Cardiac muscle cell (in vitro differentiated cells and primary cell): ENCODE measurements around the gene VWA8. TPM values are rescaled to one million over a fixed set of nuclear protein-coding genes. Genes with fewer than 3 reads are reported as not detected.

ENCODE experiments used
- DNase-seq, 2 donors: peaks; one replicate each; pipeline versions ENCODE4 v3.0.0 to v3.0.0-alpha.2; 2010 to 2017; ENCODE audit warnings: low read depth in 1 of 2, low spot score in 1 of 2
- H3K27ac ChIP-seq: fragments of 200-600 bp; sonication (generic); 2 replicates; pipeline ENCODE4 v1.5.1; 2016
- H3K27me3 ChIP-seq: fragments of 200-600 bp; sonication (generic); 2 replicates; pipeline ENCODE4 v1.6.0; 2016; ENCODE audit warnings: control low read depth
- H3K36me3 ChIP-seq: fragments of 200-600 bp; sonication (generic); 2 replicates; pipeline ENCODE4 v1.5.1; 2016; ENCODE audit warnings: control low read depth
- H3K4me1 ChIP-seq: fragments of 200-600 bp; sonication (generic); 2 replicates; pipeline ENCODE4 v1.8.1; 2017; ENCODE audit warnings: low read depth, mild to moderate bottlenecking, mixed run types
- H3K4me3 ChIP-seq: fragments of 200-600 bp; sonication (generic); 2 replicates; pipeline ENCODE4 v1.5.1; 2016; ENCODE audit warnings: mild to moderate bottlenecking
- H3K9me3 ChIP-seq: fragments of 200-600 bp; sonication (generic); 2 replicates; pipeline ENCODE4 v1.5.1; 2017; ENCODE audit warnings: low read depth, mild to moderate bottlenecking, control low read depth
- polyA plus RNA-seq: library from polyadenylated mRNA; unstranded; fragments of >200 nt; fragmentation: Nextera tagmentation; extraction: Ambion mirVana; gene quantifications from 2 replicates; pipeline ENCODE4 v1.2.1, GENCODE V29; 2016
- total RNA-seq: library from RNA; depleted of rRNA; stranded (reverse); fragments of >200 nt; gene quantifications from 2 replicates; pipeline ENCODE4 v1.2.3, GENCODE V29; 2016
- TF ChIP-seq, protein P1 (sequence below): IDR thresholded peaks from 2 replicates; pipeline ENCODE4 v1.5.1; 2012; ENCODE audit warnings: low read depth, mild to moderate bottlenecking, low read length

The VWA8 gene
- total and polyA plus RNA-seq, 2 experiments from 2014 or later: 9.4 to 22.9 TPM

DNA sequence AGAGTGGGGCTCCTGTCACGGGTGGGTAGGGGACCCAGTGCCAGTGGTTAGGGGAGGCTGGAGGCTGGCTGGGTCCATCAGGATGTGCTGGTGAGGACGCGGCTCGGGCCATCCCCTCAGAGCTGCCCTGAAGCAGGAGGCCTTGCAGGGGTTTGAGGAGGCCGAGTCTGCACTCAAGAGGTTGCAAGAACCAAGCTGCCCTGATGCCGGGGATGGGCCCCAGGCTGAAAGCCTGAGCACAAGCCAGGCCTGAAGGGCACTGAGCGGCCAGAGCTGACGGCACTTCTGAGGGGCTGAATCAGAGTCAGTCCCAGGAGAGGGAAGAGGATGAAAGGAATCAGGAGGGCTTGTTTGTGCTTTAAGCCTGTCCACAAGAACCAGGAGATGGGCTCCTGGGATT is 410.6 kb downstream of the VWA8 start:
- Histone ChIP-seq H3K27me3 (no peaks in the 10 kb centered on the region), H3K9me3 (no peaks in the 10 kb centered on the region), H3K27ac (no peak overlapping the region), H3K4me1 (no peaks in the 10 kb centered on the region), H3K36me3 (no peaks in the 10 kb centered on the region), H3K4me3 (no peak overlapping the region)
- no peak for DNase-seq
- TF ChIP-seq, protein P1, sequence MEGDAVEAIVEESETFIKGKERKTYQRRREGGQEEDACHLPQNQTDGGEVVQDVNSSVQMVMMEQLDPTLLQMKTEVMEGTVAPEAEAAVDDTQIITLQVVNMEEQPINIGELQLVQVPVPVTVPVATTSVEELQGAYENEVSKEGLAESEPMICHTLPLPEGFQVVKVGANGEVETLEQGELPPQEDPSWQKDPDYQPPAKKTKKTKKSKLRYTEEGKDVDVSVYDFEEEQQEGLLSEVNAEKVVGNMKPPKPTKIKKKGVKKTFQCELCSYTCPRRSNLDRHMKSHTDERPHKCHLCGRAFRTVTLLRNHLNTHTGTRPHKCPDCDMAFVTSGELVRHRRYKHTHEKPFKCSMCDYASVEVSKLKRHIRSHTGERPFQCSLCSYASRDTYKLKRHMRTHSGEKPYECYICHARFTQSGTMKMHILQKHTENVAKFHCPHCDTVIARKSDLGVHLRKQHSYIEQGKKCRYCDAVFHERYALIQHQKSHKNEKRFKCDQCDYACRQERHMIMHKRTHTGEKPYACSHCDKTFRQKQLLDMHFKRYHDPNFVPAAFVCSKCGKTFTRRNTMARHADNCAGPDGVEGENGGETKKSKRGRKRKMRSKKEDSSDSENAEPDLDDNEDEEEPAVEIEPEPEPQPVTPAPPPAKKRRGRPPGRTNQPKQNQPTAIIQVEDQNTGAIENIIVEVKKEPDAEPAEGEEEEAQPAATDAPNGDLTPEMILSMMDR: no peak

DNA sequence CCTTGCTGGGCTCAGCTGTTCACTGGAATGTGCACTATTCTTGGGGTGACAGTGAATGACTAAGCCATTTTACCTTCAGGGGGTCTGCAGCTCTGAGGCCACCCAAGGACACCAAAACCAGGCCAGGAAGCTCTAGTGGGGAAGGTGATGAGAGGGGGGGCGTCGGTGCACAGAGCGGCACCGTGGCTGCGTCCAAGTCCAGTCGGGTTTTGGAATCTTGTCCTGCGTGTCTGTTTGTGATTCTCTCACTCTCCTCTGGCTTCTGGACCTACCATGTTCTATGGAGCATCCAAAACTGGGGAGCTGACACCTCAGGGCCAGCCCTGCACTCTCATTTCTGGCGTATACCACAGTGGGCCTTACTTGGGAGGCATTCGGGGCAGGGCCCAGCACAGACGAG is 411.4 kb downstream of the VWA8 start:
- no peaks in the 10 kb centered on the region for H3K36me3 ChIP-seq
- H3K27ac ChIP-seq: no peak overlapping the region
- TF ChIP-seq, protein P1: no peak
- no peak for DNase-seq
- no peaks in the 10 kb centered on the region for H3K4me1 ChIP-seq
- no peak overlapping the region for H3K4me3 ChIP-seq
- H3K9me3 ChIP-seq: no peaks in the 10 kb centered on the region
- H3K27me3 ChIP-seq: no peaks in the 10 kb centered on the region

DNA sequence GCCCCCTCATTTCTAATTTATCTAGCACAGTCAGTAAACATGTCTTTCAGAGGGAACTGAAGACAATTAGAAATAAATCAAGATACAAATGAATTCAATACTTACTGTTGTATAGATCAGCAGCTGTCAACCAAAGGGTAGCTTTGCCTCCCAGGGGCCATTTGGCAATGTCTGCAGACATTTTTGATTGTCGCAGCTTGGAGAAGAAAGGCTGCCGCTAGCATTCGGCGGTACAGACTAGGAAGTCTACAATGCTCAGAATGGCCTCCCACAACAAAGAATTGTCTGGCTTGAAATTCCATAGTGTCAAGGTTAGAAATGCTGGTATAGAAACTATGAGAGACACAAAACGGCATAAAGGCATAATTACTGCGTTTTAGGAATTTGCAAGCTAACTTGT is 412.0 kb downstream of the VWA8 start:
- Histone ChIP-seq H3K27me3 (no peaks in the 10 kb centered on the region), H3K27ac (no peak overlapping the region), H3K9me3 (no peaks in the 10 kb centered on the region), H3K4me3 (no peak overlapping the region), H3K36me3 (no peaks in the 10 kb centered on the region), H3K4me1 (no peaks in the 10 kb centered on the region)
- DNase-seq: no peak
- TF ChIP-seq, protein P1: no peak

DNA sequence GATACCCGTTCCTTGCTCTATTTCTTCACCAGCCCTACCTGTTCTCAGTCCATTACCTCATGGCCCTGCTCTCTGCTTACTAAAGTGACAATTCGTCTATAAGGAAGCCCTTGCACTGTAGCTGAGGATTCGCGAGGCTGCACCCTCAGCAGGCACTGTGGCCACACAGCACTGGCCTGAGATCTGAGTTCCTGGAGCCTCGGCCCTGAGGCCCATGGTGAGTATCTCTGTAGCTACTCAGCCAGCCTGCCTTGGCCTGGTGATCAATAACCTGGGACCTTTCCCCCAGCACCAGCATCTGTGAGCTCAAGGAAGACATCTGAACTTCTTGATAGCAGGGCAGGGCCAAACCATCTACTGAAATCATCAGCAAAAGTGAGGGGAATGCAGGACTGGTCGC is 412.9 kb downstream of the VWA8 start:
- TF ChIP-seq, protein P1: no peak
- Histone ChIP-seq H3K27me3 (no peaks in the 10 kb centered on the region), H3K36me3 (no peaks in the 10 kb centered on the region), H3K9me3 (no peaks in the 10 kb centered on the region), H3K4me3 (no peak overlapping the region), H3K27ac (no peak overlapping the region), H3K4me1 (no peaks in the 10 kb centered on the region)
- no peak for DNase-seq

DNA sequence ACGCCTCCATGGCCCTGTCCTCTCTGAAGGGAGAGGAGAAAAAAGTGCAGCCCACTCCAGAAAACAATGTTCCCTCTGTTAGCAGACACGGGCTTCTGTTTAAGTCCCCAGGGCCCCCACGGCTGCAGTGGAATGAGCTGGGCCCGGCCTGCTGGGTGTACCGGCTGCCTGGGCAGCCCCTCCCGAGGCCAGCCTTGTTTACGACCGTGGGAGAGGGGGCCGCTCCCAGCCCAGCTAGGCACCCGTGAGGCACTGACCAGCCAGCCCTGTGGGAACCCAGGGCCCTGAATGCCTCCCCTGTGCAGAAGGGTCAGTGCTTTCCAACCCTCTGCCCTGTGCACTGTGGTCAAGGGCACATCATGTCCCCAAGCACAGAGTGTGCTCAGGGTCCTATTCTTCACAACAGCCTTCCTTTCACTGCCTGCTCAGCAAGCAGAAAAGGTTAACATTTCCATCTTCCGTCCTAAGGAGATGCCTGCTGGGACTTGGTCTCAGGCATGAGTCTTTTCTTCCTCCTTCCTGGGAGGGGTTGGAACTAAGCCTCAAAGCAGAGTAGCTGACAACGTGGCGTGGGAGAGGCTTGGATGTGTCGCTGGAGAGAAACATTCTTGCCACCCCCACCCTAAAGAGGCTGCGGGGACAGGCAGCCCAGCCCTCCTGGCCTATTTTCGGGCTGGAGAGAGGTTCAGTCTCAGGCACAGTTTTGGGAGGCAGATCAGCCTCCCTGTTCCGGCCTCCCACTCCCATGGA is 413.5 kb downstream of the VWA8 start:
- TF ChIP-seq, protein P1: no peak
- Histone ChIP-seq H3K9me3 (no peaks in the 10 kb centered on the region), H3K4me1 (no peaks in the 10 kb centered on the region), H3K27me3 (no peaks in the 10 kb centered on the region), H3K4me3 (no peak overlapping the region), H3K36me3 (no peaks in the 10 kb centered on the region), H3K27ac (no peak overlapping the region)
- peak in 1 of 2 donors; percentile 21 for DNase-seq
